Stimulated activated CD8-positive, alpha-beta memory T cell treated with anti-CD3 and anti-CD28 coated beads, Interleukin-12 subunit alpha, Interleukin-12 subunit beta, amount 100 ng/mL, for 4 hours (primary cell): ENCODE results near the gene KRT23.

ENCODE experiments used
- DNase-seq: peaks from one replicate; pipeline ENCODE4 v3.0.0-alpha.2; 2020; ENCODE audit warnings: low read depth

The KRT23 gene

GRCh38 chr17:40909351-40909750 lies 28.1 kb downstream of the KRT23 start:
- peak; percentile 16 for DNase-seq

- DNase-seq = no peak
These were observed 30.8 kb downstream of the KRT23 start for GRCh38 chr17:40906613-40907012.

- DNase-seq = no peak
These were observed 32.1 kb downstream of the KRT23 start for GRCh38 chr17:40905370-40905769.

- no peak for DNase-seq
These were observed 34.2 kb downstream of the KRT23 start for GRCh38 chr17:40903129-40903847.

GRCh38 chr17:40902498-40902897 lies 34.9 kb downstream of the KRT23 start:
- DNase-seq = no peak

- no peak for DNase-seq
These were observed 35.4 kb downstream of the KRT23 start for GRCh38 chr17:40901981-40902474.

- no peak for DNase-seq
These were observed 36.6 kb downstream of the KRT23 start for GRCh38 chr17:40900809-40901356.

GRCh38 chr17:40896916-40897455 lies 40.5 kb downstream of the KRT23 start:
- no peak for DNase-seq

GRCh38 chr17:40895106-40895730 lies 42.2 kb downstream of the KRT23 start:
- no peak for DNase-seq

- DNase-seq = no peak
These were observed 49.2 kb downstream of the KRT23 start for GRCh38 chr17:40888196-40888720.

GRCh38 chr17:40886090-40886489 lies 51.4 kb downstream of the KRT23 start:
- no peak for DNase-seq

- DNase-seq = no peak
These were observed 52.5 kb downstream of the KRT23 start, which contains the start of gene KRT20 for GRCh38 chr17:40884708-40885512. TSS of gene KRT20 (minus strand) at chr17:40885242. CDS start at chr17:40885185, 57 bp downstream.

- no peak for DNase-seq
These were observed 53.7 kb downstream of the KRT23 start for GRCh38 chr17:40883626-40884334.

GRCh38 chr17:40883031-40883430 lies 54.4 kb downstream of the KRT23 start:
- no peak for DNase-seq

GRCh38 chr17:40879026-40879425 lies 58.4 kb downstream of the KRT23 start:
- DNase-seq = no peak

- DNase-seq = no peak
These were observed 59.4 kb downstream of the KRT23 start for GRCh38 chr17:40878044-40878443.

GRCh38 chr17:40873801-40874200 lies 63.6 kb downstream of the KRT23 start:
- DNase-seq = no peak

GRCh38 chr17:40873255-40873654 lies 64.2 kb downstream of the KRT23 start:
- DNase-seq = no peak
